ENCODE measurements around the gene PLCB1.
A peak's percentile ranks its signal among the peaks of the same experiment; 100 is the strongest.

Gene PLCB1

GRCh38 chr20:8306937-8307336, 174.9 kb downstream of the PLCB1 start:
- no peak for DNase-seq (ENCODE audit: low read depth in 2 of 2)
- TF ChIP-seq, protein P1, sequence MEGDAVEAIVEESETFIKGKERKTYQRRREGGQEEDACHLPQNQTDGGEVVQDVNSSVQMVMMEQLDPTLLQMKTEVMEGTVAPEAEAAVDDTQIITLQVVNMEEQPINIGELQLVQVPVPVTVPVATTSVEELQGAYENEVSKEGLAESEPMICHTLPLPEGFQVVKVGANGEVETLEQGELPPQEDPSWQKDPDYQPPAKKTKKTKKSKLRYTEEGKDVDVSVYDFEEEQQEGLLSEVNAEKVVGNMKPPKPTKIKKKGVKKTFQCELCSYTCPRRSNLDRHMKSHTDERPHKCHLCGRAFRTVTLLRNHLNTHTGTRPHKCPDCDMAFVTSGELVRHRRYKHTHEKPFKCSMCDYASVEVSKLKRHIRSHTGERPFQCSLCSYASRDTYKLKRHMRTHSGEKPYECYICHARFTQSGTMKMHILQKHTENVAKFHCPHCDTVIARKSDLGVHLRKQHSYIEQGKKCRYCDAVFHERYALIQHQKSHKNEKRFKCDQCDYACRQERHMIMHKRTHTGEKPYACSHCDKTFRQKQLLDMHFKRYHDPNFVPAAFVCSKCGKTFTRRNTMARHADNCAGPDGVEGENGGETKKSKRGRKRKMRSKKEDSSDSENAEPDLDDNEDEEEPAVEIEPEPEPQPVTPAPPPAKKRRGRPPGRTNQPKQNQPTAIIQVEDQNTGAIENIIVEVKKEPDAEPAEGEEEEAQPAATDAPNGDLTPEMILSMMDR (IDR thresholded peaks at IDR 0.05; ENCODE audit: low read depth, low read length): no peak
- H3K4me3 ChIP-seq (replicated peaks in 1 of 2; ENCODE audit: low read depth in 2 of 2, low read length in 2 of 2): no peak overlapping the region

GRCh38 chr20:8309634-8310033, 177.6 kb downstream of the PLCB1 start:
- peak in 1 of 2 donors; percentile 26 for DNase-seq (ENCODE audit: low read depth in 2 of 2)
- TF ChIP-seq, protein P1 (IDR thresholded peaks at IDR 0.05; ENCODE audit: low read depth, low read length): no peak
- no peak overlapping the region for H3K4me3 ChIP-seq (replicated peaks in 1 of 2; ENCODE audit: low read depth in 2 of 2, low read length in 2 of 2)

DNA sequence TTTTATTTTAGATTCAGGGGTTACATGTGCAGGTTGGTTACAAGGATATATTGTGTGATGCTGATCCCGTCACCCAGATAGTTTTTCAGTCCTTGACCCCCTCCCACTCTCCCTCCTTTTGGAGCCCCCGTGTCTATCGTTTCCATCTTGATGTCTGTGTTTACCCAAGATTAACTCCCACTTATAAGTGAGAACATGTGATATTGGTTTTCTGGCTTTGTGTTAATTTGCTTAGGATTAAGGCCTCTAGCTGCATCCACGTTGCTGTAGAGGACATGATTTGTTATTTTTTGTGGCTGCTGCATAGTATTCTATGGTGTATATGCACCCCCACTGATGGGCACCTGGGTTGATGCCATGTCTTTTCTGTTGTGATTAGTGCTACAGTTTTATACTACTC, 178.6 kb downstream of the PLCB1 start:
- H3K4me3 ChIP-seq (replicated peaks in 1 of 2; ENCODE audit: low read depth in 2 of 2, low read length in 2 of 2): no peak overlapping the region
- TF ChIP-seq, protein P1 (IDR thresholded peaks at IDR 0.05; ENCODE audit: low read depth, low read length): no peak
- DNase-seq (ENCODE audit: low read depth in 2 of 2): no peak

GRCh38 chr20:8313073-8313472, 181.0 kb downstream of the PLCB1 start:
- DNase-seq (ENCODE audit: low read depth in 2 of 2): no peak
- H3K4me3 ChIP-seq (replicated peaks in 1 of 2; ENCODE audit: low read depth in 2 of 2, low read length in 2 of 2): no peak overlapping the region
- TF ChIP-seq, protein P1 (IDR thresholded peaks at IDR 0.05; ENCODE audit: low read depth, low read length): no peak

- DNase-seq (ENCODE audit: low read depth in 2 of 2): no peak
- no peak overlapping the region for H3K4me3 ChIP-seq (replicated peaks in 1 of 2; ENCODE audit: low read depth in 2 of 2, low read length in 2 of 2)
- TF ChIP-seq, protein P1 (IDR thresholded peaks at IDR 0.05; ENCODE audit: low read depth, low read length): no peak
These were observed 183.8 kb downstream of the PLCB1 start for GRCh38 chr20:8315639-8316573.

- no peak for DNase-seq (ENCODE audit: low read depth in 2 of 2)
- TF ChIP-seq, protein P1 (IDR thresholded peaks at IDR 0.05; ENCODE audit: low read depth, low read length): no peak
- H3K4me3 ChIP-seq (replicated peaks in 1 of 2; ENCODE audit: low read depth in 2 of 2, low read length in 2 of 2): no peak overlapping the region
These were observed 185.4 kb downstream of the PLCB1 start for GRCh38 chr20:8317448-8317847.
